ENCODE data around the gene ZGLP1. TPM values are rescaled to one million over a fixed set of nuclear protein-coding genes. Genes with fewer than 3 reads are reported as not detected.

Gene ZGLP1
- total RNA-seq (6.4 and 7.4 TPM in 2 replicates), polyA plus RNA-seq (3.3 and 8.0 TPM in 2 replicates), polyA minus RNA-seq (0.51 and 1.00 TPM in 2 replicates)
- total RNA-seq (2013) = 4.5 TPM

- Histone ChIP-seq H3K4me2 (replicated peaks; ENCODE audit: low read depth, low read length, poor library complexity, severe bottlenecking) (no peak within 1 kb of the TSS), H2AFZ (ENCODE audit: insufficient read depth, low read depth, low read length, poor library complexity, severe bottlenecking) (no peak within 1 kb of the TSS), H3K4me3 (ENCODE audit: control extremely low read depth in 1 of 5, extremely low read depth in 1 of 5, insufficient read depth in 1 of 5, low read depth in 2 of 5, low read length in 4 of 5) (no peak within 1 kb of the TSS), H3K79me2 (ENCODE audit: control insufficient read depth, insufficient read depth, low read length) (no peaks in the 10 kb centered on the region), H3K4me1 (ENCODE audit: control insufficient read depth in 2 of 2, insufficient read depth in 2 of 2, low read length in 2 of 2) (peaks cover 0 to 7% of the 10 kb centered on the region in 2 donors), H4K20me1 (ENCODE audit: control insufficient read depth, insufficient read depth, low read length, poor library complexity, severe bottlenecking) (no peaks in the 10 kb centered on the region), H3K27ac (ENCODE audit: low read length in 2 of 2) (no peak within 1 kb of the TSS), H3K36me3 (replicated peaks in 1 of 2; ENCODE audit: control extremely low read depth in 1 of 2, control insufficient read depth in 1 of 2, extremely low read depth in 1 of 2, insufficient read depth in 2 of 2, low read length in 1 of 2) (no peaks in the 10 kb centered on the region), H3K27me3 (replicated peaks in 1 of 4; ENCODE audit: control extremely low read depth in 1 of 4, control insufficient read depth in 3 of 4, insufficient read depth in 4 of 4, low read length in 3 of 4) (no peaks in the 10 kb centered on the region), H3K9me3 (ENCODE audit: control extremely low read depth in 1 of 3, control insufficient read depth in 2 of 3, insufficient read depth in 1 of 3, low read length in 2 of 3) (no peaks in the 10 kb centered on the region), H3K9ac (ENCODE audit: low read length) (no peak within 1 kb of the TSS)
- ATAC-seq (ENCODE audit: low read depth) (no peak), DNase-seq (no peak)
- WGBS (ENCODE audit: insufficient coverage) = 94% methylated on average over 16 of the region's 24 CpGs
- no peak for TF ChIP-seq EZH2 (IDR thresholded peaks at IDR 0.05; ENCODE audit: borderline replicate concordance, insufficient read depth, low read depth, low read length, poor library complexity, severe bottlenecking)
- no peak for TF ChIP-seq CTCF (IDR thresholded peaks at IDR 0.05)
- Mint-ChIP-seq H3K9me3 (ENCODE audit: insufficient read depth) (no peaks in the 10 kb centered on the region), H3K27me3 (no peaks in the 10 kb centered on the region), H3K4me3 (no peak within 1 kb of the TSS), H3K27ac (no peak within 1 kb of the TSS), H3K4me1 (peaks cover 2% of the 10 kb centered on the region)
- CTCF ChIA-PET = no interaction called here
- intact Hi-C loops (cut with micrococcal nuclease) = no loop called here
- POLR2A ChIA-PET = no interaction called here
Measured at GRCh38 chr19:10309423-10309822, at the start of gene ZGLP1. TSS of gene ZGLP1 (minus strand) at chr19:10309815.

GRCh38 chr19:10356431-10356830 is 46.8 kb upstream of the ZGLP1 start:
- H3K4me1 ChIP-seq (ENCODE audit: control insufficient read depth in 2 of 2, insufficient read depth in 2 of 2, low read length in 2 of 2) = no peaks in the 10 kb centered on the region
- Mint-ChIP-seq H3K27ac (no peak overlapping the region), H3K9me3 (ENCODE audit: insufficient read depth) (no peaks in the 10 kb centered on the region), H3K4me3 (no peak overlapping the region), H3K27me3 (no peaks in the 10 kb centered on the region), H3K4me1 (no peaks in the 10 kb centered on the region)
- ChIA-PET POLR2A (no interaction called here), CTCF (interaction anchor here (0.6 to 1.6 kb wide), 2 partner anchors 11 to 32 kb away, joined by 4 to 6 read pairs; no protein-coding TSS in a partner anchor)
- no peak overlapping the region for H3K9ac ChIP-seq (ENCODE audit: low read length)
- H3K27ac ChIP-seq (ENCODE audit: low read length in 2 of 2) = no peak overlapping the region
- H3K27me3 ChIP-seq (replicated peaks in 1 of 4; ENCODE audit: control extremely low read depth in 1 of 4, control insufficient read depth in 3 of 4, insufficient read depth in 4 of 4, low read length in 3 of 4) = no peaks in the 10 kb centered on the region
- peaks cover 0 to 53% of the 10 kb centered on the region in 2 experiments for H3K36me3 ChIP-seq (replicated peaks in 1 of 2; ENCODE audit: control extremely low read depth in 1 of 2, control insufficient read depth in 1 of 2, extremely low read depth in 1 of 2, insufficient read depth in 2 of 2, low read length in 1 of 2)
- H3K4me2 ChIP-seq (replicated peaks; ENCODE audit: low read depth, low read length, poor library complexity, severe bottlenecking) = no peak overlapping the region
- H3K79me2 ChIP-seq (ENCODE audit: control insufficient read depth, insufficient read depth, low read length) = no peaks in the 10 kb centered on the region
- no peak overlapping the region for H2AFZ ChIP-seq (ENCODE audit: insufficient read depth, low read depth, low read length, poor library complexity, severe bottlenecking)
- DNase-seq (no peak), ATAC-seq (ENCODE audit: low read depth) (no peak)
- TF ChIP-seq CTCF (IDR thresholded peaks at IDR 0.05) = no peak
- TF ChIP-seq EZH2 (IDR thresholded peaks at IDR 0.05; ENCODE audit: borderline replicate concordance, insufficient read depth, low read depth, low read length, poor library complexity, severe bottlenecking) = no peak
- no peak overlapping the region for H3K4me3 ChIP-seq (ENCODE audit: control extremely low read depth in 1 of 5, extremely low read depth in 1 of 5, insufficient read depth in 1 of 5, low read depth in 2 of 5, low read length in 4 of 5)
- intact Hi-C loops (cut with micrococcal nuclease) = no loop called here
- no peaks in the 10 kb centered on the region for H4K20me1 ChIP-seq (ENCODE audit: control insufficient read depth, insufficient read depth, low read length, poor library complexity, severe bottlenecking)
- 96% methylated on average over 12 of the region's 12 CpGs for WGBS (ENCODE audit: insufficient coverage)
- H3K9me3 ChIP-seq (ENCODE audit: control extremely low read depth in 1 of 3, control insufficient read depth in 2 of 3, insufficient read depth in 1 of 3, low read length in 2 of 3) = peaks cover 0 to 9% (median 0%) of the 10 kb centered on the region in 3 donors

Measured in B cell (primary cell).